Psoas muscle (tissue), 8 donors: ENCODE data around the gene PDIA2. TPM values are rescaled to one million over a fixed set of nuclear protein-coding genes. Genes with fewer than 3 reads are reported as not detected.

Source experiments
- ATAC-seq, 4 donors: fragments of 200-7000 bp; cut with Tn5 transposase; one replicate each; pipeline ENCODE4 v1.9.1; 2020; ENCODE audit warnings: moderate library complexity in 3 of 4, mild to moderate bottlenecking in 2 of 4
- DNase-seq, 2 donors: peaks; one replicate each; pipeline ENCODE4 v3.0.0-alpha.2; 2020
- H3K27ac ChIP-seq: fragments of 200-600 bp; one replicate; pipeline ENCODE4 v1.8.0; 2022
- H3K27me3 ChIP-seq, 3 donors: fragments of 200-600 bp in 1 of 3; one replicate each; pipeline versions ENCODE4 v1.6.1 to v1.8.0; 2013 to 2022; ENCODE audit warnings: low read length in 2 of 3, mild to moderate bottlenecking in 2 of 3, moderate library complexity in 1 of 3; ENCODE audit not compliant: insufficient read depth in 3 of 3
- H3K36me3 ChIP-seq, 2 donors: fragments of 200-600 bp in 1 of 2; one replicate each; pipeline versions ENCODE4 v1.6.1 to v1.8.0; 2013 to 2022; ENCODE audit warnings: low read depth in 1 of 2, mild to moderate bottlenecking in 1 of 2, moderate library complexity in 1 of 2; ENCODE audit not compliant: insufficient read depth in 1 of 2
- H3K4me1 ChIP-seq: fragments of 200-600 bp; one replicate; pipeline ENCODE4 v1.8.0; 2022
- H3K4me3 ChIP-seq: fragments of 200-600 bp; one replicate; pipeline ENCODE4 v1.8.0; 2022; ENCODE audit warnings: mild to moderate bottlenecking
- H3K9me3 ChIP-seq: fragments of 200-600 bp; one replicate; pipeline ENCODE4 v1.8.0; 2022
- CTCF ChIP-seq: fragments of 200-600 bp; IDR thresholded peaks from one replicate; pipeline ENCODE4 v1.8.0; 2022; ENCODE audit warnings: antibody characterized with exemption
- WGBS, 3 donors: extraction: QIAGEN DNeasy Blood & Tissue Kit; methylation state at CpG; one replicate each; pipeline versions ENCODE4 v1.1.6 to v1.1.7; 2013; 5-methylcytosine and 5-hydroxymethylcytosine counted together
- intact Hi-C, 2 donors: fragments of 100-400 bp; cut with DNase I; formaldehyde crosslinking; loops; one replicate each; pipeline versions ENCODE4 v1.11.0 to v1.14.2; 2022
- polyA plus RNA-seq, 3 donors: library from polyadenylated mRNA; stranded (reverse); fragments of 200-250 nt; gene quantifications; one replicate each; pipeline ENCODE4 v1.2.3, GENCODE V29; 2013
- total RNA-seq, 4 donors: library from RNA; stranded (reverse); fragmentation: NEBNext Ultra II Directional in 2 of 4; extraction: Animal tissue kit (Norgen Biotek cat#: 25700) in 2 of 4; gene quantifications; one replicate each; pipeline versions ENCODE4 v1.2.1 to v1.2.4, GENCODE V29; 2021 to 2023
- donor health status: healthy with polysubstance abuse.
- donor health status: DM: no; HTN: no; CAD: no; lungs with moderate emphysema.
- donor health status: Bipolar disorder and iron deficiency.
- donor health status: healthy.
- donor health status: DM: yes; HTN: yes; CAD: no.
- donor health status: DM: no; HTN: no; CAD: no.
- donor health status: DM: no; HTN: no; CAD: no.
- donor health status: DM: yes; HTN: yes; CAD: no.

PDIA2 gene
- total and polyA plus RNA-seq, 7 donors: 0.08 to 0.90 (median 0.14) TPM; not detected in 4

DNA sequence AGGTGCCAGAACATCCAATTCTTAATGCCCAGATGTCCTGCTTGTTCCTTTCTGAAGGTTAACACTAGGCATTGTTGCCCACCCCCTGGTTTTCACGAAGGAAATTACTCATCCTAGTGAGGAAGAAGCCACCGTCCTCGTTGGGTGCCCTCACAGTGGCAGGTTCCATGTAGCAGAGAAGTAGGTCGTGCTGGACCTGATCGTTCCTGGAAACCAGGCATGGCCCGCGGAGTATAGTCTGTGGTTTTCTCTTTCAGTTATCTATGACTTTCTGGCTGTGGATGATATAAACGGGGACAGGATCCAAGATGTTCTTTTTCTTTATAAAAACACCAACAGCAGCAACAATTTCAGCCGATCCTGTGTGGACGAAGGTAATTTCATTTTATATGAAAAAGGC lies 23.7 kb upstream of the PDIA2 start:
- H3K27ac ChIP-seq: no peak overlapping the region
- no peak for TF ChIP-seq CTCF
- peaks cover 7 to 96% of the 10 kb centered on the region in 2 donors for H3K36me3 ChIP-seq
- 78 to 89% (median 86%) methylated on average over 10 of the region's 10 CpGs for WGBS, 3 donors
- no peaks in the 10 kb centered on the region for H3K9me3 ChIP-seq
- ATAC-seq (no peak), DNase-seq (no peak)
- H3K4me1 ChIP-seq: no peaks in the 10 kb centered on the region
- no peaks in the 10 kb centered on the region for H3K27me3 ChIP-seq
- H3K4me3 ChIP-seq: no peak overlapping the region
- intact Hi-C loops: no loop called here

DNA sequence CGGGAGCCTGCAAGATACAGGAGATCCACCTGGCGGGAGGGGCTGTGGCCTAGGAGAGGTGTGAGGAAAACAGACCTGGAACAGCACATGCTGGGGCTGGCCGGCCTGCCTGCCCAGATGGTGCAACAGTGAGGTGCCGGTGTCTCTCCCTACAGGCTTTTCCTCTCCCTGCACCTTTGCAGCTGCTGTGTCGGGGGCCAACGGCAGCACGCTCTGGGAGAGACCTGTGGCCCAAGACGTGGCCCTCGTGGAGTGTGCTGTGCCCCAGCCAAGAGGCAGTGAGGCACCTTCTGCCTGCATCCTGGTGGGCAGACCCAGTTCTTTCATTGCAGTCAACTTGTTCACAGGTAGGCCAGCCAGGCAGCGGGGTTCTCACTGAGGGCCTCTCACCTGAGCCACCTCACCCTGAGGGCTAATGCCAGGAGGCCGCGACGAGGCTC lies 23.1 kb upstream of the PDIA2 start:
- no peak for DNase-seq

DNA sequence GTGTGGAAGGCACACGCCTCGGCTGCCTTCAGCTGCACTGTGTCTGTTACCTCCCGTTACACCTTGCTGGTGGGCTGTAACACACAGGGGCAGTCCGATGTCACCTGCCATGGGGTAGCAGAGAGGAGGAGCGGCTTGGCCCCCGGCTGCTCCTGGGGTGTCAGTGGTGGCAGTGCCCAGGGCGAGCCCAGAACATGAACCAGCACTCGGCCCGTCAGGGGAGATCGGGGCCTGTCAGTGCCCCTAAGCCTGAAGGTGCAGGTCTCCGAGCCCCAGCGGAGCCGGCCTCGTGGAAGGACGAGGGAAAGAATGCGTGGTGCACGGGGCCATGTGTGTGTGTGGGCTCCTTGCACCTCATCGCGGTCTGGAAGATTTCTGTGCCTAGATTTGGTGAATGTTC lies 22.6 kb upstream of the PDIA2 start:
- no peak for TF ChIP-seq CTCF
- DNase-seq (no peak), ATAC-seq (no peak)
- H3K4me3 ChIP-seq: no peak overlapping the region
- peaks cover 7 to 96% of the 10 kb centered on the region in 2 donors for H3K36me3 ChIP-seq
- no peaks in the 10 kb centered on the region for H3K4me1 ChIP-seq
- H3K27ac ChIP-seq: no peak overlapping the region
- no peaks in the 10 kb centered on the region for H3K27me3 ChIP-seq
- H3K9me3 ChIP-seq: no peaks in the 10 kb centered on the region
- intact Hi-C loops: no loop called here
- 92 to 95% (median 93%) methylated on average over 19 of the region's 19 CpGs for WGBS, 3 donors

More for the DNA sequence above, 23.1 kb upstream of the PDIA2 start:
- intact Hi-C loops: no loop called here
- H3K27me3 ChIP-seq: no peaks in the 10 kb centered on the region
- H3K9me3 ChIP-seq: no peaks in the 10 kb centered on the region
- H3K27ac ChIP-seq: no peak overlapping the region
- H3K4me1 ChIP-seq: no peaks in the 10 kb centered on the region
- H3K36me3 ChIP-seq: peaks cover 7 to 96% of the 10 kb centered on the region in 2 donors
- no peak for ATAC-seq
- no peak overlapping the region for H3K4me3 ChIP-seq
- TF ChIP-seq CTCF: no peak
- WGBS, 3 donors: 87 to 92% (median 88%) methylated on average over 10 to 13 of the region's 13 CpGs

DNA sequence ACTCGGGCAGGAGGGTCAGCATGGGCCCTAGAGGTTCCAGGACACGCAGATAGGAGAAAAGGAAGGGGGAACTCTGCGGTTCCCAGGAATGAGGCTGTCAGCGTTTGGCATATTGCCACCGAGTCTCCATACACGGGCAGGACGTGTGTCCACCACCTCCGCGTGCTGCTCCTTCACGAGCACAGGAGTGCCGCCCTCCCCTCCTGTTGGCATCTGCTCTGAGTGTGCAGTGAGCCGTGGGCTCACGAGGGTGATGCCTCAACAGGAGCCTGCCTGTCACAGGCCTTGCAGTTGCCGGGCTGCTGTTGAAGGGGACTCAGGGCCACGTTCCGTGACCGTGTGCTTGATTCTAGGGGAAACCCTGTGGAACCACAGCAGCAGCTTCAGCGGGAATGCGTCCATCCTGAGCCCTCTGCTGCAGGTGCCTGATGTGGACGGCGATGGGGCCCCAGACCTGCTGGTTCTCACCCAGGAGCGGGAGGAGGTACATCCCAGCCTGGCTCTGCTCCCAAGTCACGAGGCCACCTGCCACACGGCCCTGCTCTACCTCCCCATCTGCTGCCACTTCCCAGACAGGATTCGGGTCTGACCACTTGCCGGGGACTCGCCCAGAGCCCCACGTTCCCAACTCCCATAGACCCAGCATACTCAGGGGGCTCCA lies 21.8 kb upstream of the PDIA2 start:
- H3K36me3 ChIP-seq: peaks cover 7 to 95% of the 10 kb centered on the region in 2 donors

More for the DNA sequence above, 21.8 kb upstream of the PDIA2 start:
- ATAC-seq: no peak
- Histone ChIP-seq H3K27me3 (no peaks in the 10 kb centered on the region), H3K27ac (no peak overlapping the region), H3K4me3 (no peak overlapping the region), H3K4me1 (no peaks in the 10 kb centered on the region), H3K9me3 (no peaks in the 10 kb centered on the region)
- 83 to 88% (median 83%) methylated on average over 26 to 28 of the region's 28 CpGs for WGBS, 3 donors
- no peak for DNase-seq
- intact Hi-C loops: no loop called here
- TF ChIP-seq CTCF: no peak
